AG09309 (cell line): ENCODE data around the gene CD226.
"Not testable (repeated sequence)": the region's sequence is repeated elsewhere in the genome, so short reads cannot be mapped to it uniquely, and the experiment has no call there.

Experiments
- DNase-seq: peaks from one replicate; pipeline ENCODE4 v3.0.0-alpha.2; 2010; ENCODE audit warnings: low read depth
- H3K4me3 ChIP-seq: 2 replicates; pipeline ENCODE4 v1.5.1; 2011; ENCODE audit warnings: mild to moderate bottlenecking, low read depth, low read length, moderate library complexity; ENCODE audit not compliant: control insufficient read depth
- TF ChIP-seq, protein P1 (sequence below): IDR thresholded peaks from 2 replicates; pipeline ENCODE4 v1.5.1; 2011; ENCODE audit warnings: mild to moderate bottlenecking, low read depth, low read length, inconsistent platforms; ENCODE audit not compliant: insufficient read depth, control insufficient read depth; ENCODE audit errors: missing control alignments

CD226 gene

DNA sequence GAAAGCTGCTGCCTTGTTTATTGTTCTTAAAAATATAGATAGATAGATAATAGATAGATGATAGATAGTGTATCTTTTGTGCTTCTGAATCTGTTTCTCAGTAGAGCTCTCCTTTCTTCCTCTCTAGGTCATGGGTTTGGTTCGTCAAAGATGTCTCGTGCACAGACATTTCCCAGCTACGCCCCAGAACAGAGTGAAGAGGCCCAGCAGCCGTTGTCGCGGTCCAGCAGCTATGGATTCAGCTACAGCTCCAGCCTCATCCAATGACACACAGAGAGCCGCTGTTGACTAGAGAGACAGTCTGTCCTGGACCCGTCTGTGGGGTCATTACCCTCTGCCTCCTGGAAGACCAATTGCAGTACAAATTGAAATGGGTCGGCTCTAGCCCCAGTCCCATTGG lies 106.6 kb downstream of the CD226 start:
- DNase-seq: no peak
- TF ChIP-seq, protein P1, sequence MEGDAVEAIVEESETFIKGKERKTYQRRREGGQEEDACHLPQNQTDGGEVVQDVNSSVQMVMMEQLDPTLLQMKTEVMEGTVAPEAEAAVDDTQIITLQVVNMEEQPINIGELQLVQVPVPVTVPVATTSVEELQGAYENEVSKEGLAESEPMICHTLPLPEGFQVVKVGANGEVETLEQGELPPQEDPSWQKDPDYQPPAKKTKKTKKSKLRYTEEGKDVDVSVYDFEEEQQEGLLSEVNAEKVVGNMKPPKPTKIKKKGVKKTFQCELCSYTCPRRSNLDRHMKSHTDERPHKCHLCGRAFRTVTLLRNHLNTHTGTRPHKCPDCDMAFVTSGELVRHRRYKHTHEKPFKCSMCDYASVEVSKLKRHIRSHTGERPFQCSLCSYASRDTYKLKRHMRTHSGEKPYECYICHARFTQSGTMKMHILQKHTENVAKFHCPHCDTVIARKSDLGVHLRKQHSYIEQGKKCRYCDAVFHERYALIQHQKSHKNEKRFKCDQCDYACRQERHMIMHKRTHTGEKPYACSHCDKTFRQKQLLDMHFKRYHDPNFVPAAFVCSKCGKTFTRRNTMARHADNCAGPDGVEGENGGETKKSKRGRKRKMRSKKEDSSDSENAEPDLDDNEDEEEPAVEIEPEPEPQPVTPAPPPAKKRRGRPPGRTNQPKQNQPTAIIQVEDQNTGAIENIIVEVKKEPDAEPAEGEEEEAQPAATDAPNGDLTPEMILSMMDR: no peak
- no peak overlapping the region for H3K4me3 ChIP-seq

DNA sequence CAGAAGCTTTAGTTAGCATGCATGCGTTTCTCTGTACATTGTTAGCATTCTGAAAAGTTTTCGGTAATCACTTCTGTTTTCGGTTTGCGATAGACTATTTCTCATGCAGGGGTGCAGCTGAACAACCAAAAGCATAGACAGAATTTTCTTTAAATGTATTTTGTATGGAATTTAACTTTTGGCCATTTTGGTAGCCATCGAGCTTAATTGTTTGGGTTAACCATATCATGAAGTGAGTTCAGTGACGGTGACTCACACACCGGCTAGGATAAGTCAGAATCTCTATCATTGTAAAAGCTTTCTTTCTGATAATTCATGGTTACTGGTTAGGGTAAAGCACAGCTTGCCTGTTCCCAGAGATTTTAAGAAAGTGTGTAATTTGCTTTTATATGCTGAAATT lies 107.2 kb downstream of the CD226 start:
- no peak for DNase-seq
- TF ChIP-seq, protein P1: no peak
- H3K4me3 ChIP-seq: no peak overlapping the region

DNA sequence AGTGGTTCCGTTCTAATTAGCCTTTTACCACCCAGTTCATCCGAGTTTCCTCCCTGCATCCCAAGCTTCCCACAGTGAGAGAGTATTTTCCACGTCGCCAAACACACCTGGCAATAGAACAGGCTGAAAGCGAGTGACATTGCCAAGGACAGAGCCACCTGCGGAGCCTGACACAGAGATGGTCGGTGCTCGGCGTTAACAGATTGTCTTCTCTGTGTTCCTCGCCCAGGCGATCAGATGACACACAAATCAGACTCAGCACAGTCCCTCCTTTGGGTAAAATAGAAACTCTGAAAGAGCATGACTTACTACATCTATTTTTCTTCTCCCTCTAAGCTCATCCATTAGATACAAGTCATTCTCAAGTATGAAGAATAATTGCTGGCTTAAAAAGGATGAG lies 107.7 kb downstream of the CD226 start:
- no peak for DNase-seq
- no peak overlapping the region for H3K4me3 ChIP-seq
- TF ChIP-seq, protein P1: no peak

DNA sequence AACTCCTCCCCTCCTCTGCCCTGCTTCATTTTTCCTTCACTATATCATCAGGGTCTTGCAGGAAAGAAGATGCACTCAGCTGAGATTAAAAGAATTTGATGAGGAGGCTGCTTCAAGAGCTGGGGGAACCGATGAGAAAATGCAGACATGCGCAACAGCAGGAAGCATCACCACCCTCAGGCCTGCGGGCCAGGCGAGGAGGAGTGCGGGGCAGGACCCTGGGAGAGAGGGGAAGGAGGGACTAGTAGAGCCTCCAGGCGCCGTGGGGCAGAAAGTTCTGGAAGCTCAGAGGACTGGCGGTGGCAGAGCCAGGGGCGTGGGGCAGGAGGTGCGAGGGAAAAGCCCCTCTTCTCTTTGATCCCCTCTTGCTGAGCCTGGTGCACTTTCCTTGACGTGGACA lies 108.2 kb downstream of the CD226 start:
- TF ChIP-seq, protein P1: no peak
- no peak for DNase-seq
- no peak overlapping the region for H3K4me3 ChIP-seq

DNA sequence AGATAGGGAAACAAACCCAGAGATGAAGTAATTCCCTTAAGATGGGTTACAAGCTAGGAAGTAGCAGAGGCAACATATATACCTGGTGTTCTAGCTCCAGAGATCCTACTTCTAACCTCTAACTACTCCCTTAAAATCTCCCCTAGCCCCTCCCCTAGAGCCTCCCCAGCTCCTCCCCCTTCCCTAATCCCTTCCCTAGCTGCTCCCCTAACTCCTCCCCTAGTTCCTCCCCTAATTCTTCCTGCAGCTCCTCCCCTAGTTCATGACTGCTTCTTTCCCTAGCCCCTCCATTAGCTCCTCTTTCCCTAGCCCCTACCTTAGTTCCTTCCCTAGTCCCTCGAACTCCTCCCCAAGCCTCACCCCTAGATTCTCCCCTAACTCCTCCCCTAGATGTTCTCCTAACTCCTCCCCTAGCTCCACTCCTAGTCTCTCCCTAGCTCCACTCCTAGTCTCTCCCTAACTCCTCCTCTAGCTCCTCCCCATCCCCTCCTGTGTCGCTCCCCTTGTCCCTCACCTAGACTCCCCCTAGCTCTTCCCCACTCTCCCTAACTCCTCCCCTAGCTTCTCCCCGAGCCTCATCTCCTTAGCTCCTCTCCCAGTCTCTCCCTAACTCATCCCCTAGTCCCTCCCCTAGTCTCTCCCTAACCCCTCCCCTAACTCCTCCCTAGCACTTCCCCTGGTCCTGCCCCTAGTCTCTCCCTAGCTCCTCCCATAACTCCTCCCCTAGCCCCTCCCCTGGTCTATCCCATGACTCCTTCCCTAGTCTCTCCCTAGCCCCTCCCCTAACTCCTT lies 108.9 kb downstream of the CD226 start:
- TF ChIP-seq, protein P1: no peak
- no peak for DNase-seq
- no peak overlapping the region for H3K4me3 ChIP-seq

DNA sequence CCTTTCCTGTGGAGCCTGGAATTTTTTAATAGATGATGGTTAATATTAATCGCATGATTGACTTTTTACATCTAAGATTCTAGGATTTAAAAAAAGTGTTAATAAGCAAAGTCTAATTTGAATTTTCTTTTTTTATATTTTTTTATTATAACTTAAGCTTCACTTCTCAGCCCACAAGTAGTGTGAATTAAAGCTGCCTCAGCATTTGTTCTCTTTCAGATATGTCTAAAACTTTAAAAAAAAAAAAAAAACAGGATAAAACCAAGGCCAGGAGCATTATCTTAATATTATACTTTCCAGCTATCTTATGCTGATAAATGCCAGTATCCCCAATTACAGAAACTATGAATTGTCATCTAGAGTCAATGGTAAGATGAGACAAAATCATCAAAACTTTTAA lies 109.7 kb downstream of the CD226 start:
- no peak overlapping the region for H3K4me3 ChIP-seq
- DNase-seq: no peak
- TF ChIP-seq, protein P1: no peak

DNA sequence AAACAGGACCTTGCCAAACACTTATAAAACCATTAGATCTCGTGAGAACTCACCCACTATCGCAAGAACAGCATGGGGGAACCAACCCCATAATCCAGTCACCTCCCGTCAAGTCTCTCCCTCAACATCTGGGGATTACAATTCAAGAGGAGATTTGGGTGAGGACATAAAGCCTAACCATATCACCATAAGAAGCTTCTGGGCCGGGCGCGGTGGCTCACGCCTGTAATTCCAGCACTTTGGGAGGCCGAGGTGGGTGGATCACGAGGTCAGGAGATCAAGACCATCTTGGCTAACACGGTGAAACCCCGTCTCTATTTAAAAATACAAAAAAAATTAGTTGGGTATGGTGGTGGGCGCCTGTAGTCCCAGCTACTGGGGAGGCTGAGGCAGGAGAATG lies 112.7 kb downstream of the CD226 start:
- not testable (repeated sequence) for DNase-seq, H3K4me3 ChIP-seq
